ENCODE measurements around the gene PADI1.
A peak's percentile ranks its signal among the peaks of the same experiment; 100 is the strongest.

PADI1 gene

DNA sequence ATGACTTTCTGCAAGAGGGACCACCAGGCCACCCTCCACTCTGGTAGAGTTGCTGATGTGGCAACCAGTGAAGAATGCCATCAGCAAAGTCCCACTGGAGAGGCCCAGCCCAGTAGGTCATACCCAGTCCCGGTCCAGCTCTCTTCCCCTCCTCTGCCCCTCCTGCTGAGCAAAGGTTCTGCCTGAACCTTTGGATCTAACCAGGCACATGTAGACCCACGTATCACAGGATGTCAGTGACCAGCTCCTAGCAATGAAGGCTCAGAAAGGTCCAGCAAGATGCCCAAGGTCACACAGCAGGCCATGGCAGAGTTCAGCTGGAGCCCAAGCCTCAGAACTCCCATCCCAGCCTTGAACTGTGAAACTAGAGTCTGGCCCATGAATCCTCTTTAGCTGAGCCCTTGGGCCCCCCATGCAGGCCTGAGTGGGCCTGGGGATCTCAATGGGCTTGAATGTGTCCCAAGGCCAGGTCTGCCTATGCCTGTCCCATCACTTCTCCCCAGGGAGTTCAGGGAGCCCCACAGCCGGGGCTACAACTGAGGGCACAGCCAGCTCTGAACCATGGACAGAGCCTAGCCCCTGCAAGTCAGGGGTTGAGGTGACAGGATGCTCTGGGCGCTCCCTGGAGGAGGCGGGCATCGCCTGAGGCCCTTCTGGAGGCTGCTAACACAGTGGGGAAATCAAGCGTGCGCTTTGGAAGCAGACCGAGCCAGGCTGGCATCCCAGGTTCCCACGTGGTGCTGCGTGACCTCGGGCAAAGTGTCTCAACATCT is 21.4 kb upstream of the PADI1 start:
- no peak for DNase-seq

DNA sequence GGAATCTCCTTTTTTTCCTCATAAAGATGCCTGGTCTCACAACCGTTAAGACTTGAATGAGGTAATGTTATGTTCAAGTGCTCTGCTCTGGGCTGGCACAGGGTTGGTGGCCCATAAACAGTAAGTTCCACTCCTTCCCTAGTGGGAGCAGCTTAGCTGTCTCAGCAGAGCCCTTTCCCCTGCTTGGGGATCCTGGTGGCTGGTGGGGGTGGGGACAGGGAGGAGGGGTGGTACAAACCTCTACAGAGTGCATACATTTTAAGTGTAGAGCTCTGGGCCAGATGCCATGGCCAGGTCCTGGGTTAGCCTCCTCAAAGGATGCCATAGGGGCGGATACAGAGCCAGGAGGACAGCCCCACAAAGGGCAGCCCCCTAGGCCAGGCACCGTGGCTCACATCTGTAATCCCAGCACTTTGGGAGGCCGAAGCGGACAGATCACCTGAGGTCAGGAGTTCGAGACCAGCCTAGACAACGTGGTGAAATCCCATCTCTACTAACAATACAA is 20.7 kb upstream of the PADI1 start:
- no peak for DNase-seq

DNA sequence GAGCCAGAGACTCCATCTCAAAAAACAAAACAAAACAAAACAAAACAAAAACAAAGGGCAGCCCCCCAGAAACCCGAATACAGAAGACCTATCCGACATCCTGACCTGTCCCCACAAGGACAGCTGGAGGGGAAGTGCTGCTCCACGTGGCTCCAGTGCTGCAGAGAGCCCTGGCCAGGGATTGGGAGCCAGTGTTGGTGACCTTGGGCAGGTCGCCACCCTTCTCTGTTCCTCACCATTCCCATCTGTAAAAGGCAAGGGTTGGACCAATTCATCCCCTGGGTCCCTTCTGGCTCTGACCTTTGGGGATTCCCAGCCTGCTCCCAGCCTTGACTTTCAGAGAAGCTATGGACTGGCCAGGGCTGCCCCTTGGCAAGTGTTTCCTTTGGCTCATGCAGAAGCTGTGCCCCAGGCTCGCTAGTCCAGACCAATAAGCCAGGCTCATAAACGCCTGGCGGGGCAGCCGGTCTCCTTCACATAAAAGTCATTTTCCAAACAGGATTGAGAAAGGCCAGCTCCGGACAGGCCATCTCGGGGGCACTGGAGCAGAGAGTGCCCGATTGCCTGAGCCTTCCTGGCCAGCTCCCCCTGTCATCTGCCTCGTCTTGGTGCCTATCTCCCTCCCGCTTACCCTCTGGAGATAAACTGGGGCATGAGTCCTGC is 20.0 kb upstream of the PADI1 start:
- no peak for DNase-seq

DNA sequence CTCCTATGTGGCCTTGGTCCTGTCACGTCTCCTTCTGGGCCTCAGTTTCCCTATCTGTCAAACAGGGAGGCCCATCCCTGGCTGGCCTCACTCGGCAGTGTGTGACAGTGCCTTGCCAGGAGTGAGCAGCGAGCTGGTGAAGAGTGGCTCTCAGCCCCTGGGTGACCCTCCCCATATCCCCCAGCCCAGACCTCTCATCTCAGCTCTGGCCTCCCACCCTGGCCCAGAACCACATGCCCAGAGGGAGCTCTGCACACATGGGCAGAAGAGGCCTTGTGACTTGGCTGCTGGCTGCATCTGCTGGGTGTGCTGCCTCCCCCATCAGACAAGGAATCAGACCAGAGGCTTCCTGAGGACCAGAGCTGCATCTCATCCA is 19.5 kb upstream of the PADI1 start:
- no peak for DNase-seq

GRCh38 chr1:17186216-17186909 is 18.6 kb upstream of the PADI1 start:
- no peak for DNase-seq

GRCh38 chr1:17187051-17187450 is 17.9 kb upstream of the PADI1 start:
- DNase-seq, result no peak

GRCh38 chr1:17188217-17188616 is 16.7 kb upstream of the PADI1 start:
- no peak for DNase-seq

GRCh38 chr1:17188889-17189631 is 15.9 kb upstream of the PADI1 start:
- DNase-seq, result no peak

GRCh38 chr1:17189632-17189990 is 15.3 kb upstream of the PADI1 start:
- no peak for DNase-seq

DNA sequence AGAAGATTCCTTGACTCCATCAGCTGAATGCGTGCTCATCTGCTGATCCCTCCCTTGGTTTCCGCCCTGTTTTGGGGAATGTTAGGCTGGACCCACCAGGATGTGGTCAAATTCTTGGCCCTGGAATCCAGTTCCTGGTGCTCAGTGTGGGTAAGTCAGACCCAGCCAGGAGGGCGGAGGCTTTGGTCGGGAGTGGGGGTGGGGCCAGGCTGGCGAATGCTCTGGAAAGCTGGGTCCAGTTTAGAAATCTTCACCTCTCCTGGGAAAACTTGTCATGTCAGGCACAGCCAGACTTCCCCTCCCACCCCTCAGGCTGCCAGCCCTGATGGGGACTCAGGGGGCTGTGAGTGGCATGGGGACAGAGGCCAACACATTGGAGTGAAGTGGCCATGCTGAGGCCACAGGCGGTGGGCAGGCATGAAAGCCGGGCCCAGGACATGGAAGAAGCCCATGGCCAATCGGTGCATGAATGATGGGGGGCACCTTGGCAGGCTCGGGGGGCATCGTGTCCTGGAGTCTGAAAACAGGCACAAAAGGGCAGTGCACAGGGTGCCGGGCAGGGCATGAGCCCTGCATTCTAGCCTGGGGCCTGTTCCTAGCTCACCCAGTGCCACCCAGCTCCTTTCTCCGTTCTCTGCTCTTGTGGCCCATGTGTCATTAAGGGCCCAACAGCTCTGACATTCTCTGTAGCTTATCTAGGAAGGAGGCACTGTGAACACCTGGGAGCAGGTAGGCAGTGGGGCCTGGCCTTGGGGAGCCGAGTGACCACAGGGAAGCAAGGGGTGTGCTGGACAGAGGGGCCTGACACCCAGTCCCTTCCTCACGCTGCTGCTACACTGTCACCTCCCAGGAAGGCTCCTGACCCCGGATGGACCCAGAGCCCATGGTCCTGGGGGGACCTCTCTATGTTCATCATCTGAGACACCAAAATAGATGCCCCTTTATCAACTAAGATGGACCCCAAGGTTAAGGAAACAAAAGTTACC is 14.6 kb upstream of the PADI1 start:
- DNase-seq, result peak; percentile 78 to 90

- no peak for DNase-seq
Measured at GRCh38 chr1:17191990-17192242, 13.0 kb upstream of the PADI1 start.

- no peak for DNase-seq
Measured at GRCh38 chr1:17192394-17193221, 12.3 kb upstream of the PADI1 start.

- no peak for DNase-seq
Measured at GRCh38 chr1:17193222-17194132, 11.5 kb upstream of the PADI1 start.

DNA sequence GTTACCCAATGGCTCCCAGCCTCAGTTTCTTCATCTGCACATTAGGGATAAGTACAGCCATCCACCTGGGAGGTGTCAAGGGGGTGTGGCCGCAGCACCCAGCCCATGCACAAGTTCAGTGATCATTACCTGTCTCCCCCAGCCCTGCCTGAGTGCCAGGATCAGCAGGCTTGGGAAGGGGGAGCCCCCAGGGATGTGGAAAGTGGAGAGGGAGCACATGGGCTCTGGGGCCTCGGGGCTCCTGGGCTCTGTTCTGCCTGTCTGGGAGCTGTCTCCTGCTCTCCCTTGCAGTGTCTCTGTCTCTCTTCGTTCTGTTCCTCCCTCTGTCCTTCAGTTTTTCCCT is 10.8 kb upstream of the PADI1 start:
- DNase-seq, result no peak

DNA sequence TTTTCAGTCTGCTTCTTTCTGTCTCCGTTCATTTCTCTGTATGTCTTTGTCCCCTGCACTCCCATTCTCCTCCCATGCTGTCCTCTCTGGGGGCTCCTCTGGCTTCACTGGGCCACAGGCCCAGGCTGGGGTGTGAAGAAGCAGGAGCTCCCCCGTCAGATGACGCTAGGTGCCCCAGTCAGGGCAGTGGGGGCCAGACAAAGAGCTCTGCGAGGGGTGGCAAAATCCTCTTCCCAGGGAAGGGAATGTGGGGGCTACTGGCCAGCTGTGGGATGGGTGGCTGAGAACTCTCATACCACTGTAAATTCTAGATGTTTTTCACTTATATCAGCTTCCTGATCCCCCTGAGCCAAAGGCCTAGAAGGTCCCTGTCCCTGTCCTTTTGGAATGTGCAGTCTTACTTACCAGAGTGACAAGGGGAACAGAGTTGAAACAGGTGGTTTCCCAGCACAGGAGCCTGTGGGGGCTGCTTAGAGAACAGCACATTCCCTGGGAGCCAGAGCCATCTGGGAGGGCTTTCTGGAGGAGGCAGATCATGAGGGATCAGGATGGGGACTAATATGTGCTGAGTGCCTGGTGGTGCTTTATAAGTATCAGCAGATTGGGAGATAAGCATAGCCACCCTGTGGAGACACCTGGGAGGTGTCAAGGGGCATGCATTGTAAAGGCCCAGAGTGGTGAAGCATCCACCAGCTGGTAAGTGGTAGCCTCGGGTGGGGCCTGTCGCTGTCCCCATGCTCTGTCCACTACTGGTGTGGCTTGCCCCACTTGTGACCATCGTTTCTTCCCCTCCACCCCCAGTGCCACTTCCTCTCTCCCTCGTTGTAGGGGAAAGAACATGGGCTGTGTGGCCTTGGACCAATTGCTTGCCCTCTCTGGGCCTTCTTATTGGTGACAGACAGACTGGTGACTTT is 10.1 kb upstream of the PADI1 start:
- no peak for DNase-seq

GRCh38 chr1:17195731-17196130 is 9.2 kb upstream of the PADI1 start:
- no peak for DNase-seq

DNA sequence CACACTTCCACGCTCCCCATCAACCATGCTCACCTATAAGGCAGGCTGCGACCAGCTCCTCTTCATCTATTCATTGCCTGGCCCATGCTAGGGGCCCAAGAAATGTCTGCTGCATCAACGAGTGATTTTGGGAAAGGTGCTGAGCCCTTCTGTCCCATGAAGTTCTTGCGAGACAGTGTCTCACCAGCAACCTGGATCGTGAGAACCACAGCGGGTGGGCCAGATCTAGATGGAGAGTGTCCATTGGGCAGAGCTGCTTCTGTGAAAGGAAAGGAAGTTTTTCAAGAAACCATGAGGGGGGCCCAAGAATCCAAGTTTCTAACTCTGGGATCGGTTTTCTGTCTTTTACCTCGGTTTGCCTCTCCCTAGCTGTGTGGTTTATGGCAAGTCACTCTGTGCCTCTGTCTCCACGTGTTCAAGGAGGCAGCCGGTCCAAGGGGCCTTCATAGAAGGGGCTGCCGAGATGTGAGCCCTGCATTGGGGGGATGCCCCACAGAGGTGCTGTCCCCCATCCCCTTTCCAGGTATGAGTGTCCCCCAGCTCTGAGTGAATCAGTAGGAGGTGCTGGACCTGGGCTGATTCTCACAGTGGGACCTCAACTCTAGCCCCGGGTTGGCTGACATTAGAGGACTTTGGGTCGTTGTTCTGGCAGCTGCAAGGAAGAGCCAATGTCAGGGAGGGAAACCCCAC is 8.3 kb upstream of the PADI1 start:
- DNase-seq, result no peak

- DNase-seq, result no peak
Measured at GRCh38 chr1:17197696-17198095, 7.2 kb upstream of the PADI1 start.
